Uterus (tissue), 2 donors: ENCODE data around the gene ELP4.

Experiments
- CTCF ChIP-seq, 4 experiments: fragments of 200-600 bp in 2 of 4; fragments of 450-650 bp in 2 of 4; sonication (generic) in 2 of 4; IDR thresholded peaks; one replicate each; pipeline ENCODE4 v1.5.1; 2016 to 2019; ENCODE audit warnings: antibody characterized with exemption in 4 of 4, mild to moderate bottlenecking in 2 of 4, moderate library complexity in 1 of 4
- POLR2A ChIP-seq, 2 donors: fragments of 450-650 bp; IDR thresholded peaks; one replicate each; pipeline ENCODE4 v1.6.1; 2016; ENCODE audit warnings: antibody characterized with exemption in 2 of 2, mild to moderate bottlenecking in 1 of 2, moderate library complexity in 1 of 2

GRCh38 chr11:31702966-31703365, 193.4 kb downstream of the ELP4 start:
- TF ChIP-seq POLR2A (IDR thresholded peaks at IDR 0.05), result no peak
- no peak for TF ChIP-seq CTCF (IDR thresholded peaks at IDR 0.05)
